ENCODE results near the gene TCERG1L.
"Not testable (repeated sequence)": the region's sequence is repeated elsewhere in the genome, so short reads cannot be mapped to it uniquely, and the experiment has no call there.

The TCERG1L gene

DNA sequence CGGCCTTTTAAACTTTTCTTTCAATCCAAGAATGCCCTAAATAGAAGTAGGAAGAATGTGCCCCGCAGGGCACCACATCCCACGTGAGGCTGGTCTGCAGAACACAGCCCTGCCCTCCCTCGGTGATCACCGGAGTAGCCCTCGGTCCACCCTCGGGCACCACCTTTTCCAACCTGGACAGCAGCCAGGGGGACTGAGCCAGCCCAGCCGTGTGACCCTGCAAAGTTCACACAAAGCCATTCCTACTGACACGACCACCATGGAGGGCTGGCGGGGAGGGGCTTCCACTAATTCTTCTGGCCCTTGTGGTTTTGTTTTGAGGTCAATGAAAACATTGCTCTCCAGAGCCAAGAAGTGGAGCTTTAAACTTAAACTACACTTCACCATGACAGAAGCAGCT is 132.2 kb downstream of the TCERG1L start:
- no peak for DNase-seq

DNA sequence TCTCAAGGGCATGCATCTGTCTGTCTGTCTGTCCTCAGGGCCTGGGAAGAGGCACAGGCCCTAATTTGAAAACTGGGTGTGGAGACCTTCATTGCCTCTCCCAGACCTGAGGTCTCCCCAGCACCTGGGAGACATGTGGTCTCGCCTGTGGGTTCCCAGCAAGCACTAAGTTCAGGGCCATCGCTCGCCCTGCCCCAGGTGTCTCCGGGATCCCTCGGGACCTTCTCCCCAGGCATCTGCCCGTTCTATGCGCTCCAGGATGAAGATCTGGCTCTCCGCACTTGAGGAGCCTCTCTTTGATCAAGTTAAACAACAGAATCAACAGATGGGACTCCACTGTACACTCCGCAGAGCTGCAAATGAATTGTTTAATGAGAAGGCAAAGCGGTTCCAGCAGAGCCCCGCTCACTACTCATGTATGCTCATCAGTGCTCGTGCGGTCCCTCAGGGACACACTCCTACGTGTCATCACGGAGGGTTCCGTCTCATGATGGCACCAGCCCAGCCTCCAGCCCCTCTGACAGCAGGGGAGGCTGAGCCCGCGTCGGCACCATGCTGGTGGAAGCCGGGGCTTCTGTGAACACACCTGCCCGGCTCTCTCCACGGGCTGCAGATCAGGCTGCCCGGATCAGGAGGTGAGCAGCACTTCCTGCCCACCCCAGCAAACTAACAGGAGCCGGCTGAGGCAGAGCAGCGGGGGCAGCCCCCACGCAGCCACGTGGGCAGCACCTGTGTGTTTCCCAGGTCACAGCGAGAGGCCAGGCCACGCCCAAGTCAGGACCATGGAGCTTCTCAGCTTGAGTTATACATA is 132.8 kb downstream of the TCERG1L start:
- DNase-seq: no peak

DNA sequence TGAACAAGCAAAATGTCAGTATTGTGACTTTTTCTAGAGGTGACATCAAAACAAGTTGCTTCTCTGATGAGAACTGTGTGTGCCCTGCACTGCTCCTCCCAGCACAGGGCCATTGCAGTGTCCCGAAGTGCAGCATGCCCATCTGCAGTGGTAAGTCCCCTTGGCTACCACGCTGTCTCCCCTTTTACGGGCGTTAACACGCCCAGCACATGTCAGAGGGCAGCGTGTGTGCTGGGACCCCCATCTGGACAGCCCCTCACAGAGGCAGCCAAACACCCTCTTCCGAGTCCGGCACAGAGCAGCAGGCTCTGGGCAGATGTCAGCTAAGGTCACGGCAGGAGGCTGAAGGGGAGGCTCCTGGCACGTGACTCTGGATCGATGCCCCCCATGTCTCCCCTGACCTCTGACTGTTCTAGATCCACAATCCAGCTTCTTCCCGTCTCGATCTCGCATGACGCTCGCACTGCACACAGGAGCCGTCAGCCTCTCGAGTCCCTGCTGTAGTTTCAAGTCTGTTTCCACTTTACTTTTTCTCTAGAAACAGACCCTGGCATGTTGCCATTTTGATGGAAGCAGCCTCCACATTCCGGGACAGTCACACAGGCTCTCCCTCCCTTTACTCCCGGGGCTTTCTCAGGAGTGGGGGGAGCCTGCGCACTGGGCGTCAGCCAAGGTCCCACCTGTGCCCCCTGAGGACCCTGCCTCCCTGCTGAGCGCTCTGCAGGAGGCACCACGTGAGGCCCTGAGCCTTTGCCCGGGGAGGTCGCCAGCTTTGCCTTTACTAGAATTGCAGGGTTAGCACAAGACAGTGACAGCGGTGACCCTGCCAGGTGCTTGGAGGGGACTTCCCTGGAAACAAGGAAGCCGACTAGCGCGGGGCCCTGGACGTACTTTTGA is 133.8 kb downstream of the TCERG1L start:
- DNase-seq: no peak

DNA sequence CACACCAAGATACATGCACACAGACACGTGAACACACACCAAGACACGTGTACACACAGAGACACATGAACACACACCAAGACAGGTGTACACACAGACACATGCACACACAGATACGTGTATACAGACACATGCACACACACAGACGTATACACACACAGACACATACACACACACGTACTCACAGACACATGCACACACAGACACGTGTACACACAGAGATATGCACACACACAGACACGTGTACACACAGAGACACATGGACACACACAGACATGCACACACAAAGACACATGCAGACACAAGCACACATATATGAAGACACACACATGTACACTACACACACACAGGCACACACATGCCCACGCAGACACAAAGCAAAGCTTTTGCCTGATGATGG is 134.6 kb downstream of the TCERG1L start:
- no peak for DNase-seq

DNA sequence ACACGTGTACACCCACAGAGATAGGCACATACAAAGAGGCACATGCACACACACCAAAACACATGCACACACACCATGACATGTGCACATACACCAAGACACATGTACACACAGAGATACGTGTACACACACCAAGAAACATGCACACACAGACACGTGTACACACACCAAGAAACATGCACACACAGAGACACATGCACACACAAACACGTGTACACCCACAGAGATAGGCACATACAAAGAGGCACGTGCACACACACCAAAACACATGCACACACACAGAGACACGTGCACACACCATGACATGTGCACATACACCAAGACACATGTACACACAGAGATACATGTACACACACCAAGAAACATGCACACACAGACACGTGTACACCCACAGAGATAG is 135.2 kb downstream of the TCERG1L start:
- DNase-seq: not testable (repeated sequence)

DNA sequence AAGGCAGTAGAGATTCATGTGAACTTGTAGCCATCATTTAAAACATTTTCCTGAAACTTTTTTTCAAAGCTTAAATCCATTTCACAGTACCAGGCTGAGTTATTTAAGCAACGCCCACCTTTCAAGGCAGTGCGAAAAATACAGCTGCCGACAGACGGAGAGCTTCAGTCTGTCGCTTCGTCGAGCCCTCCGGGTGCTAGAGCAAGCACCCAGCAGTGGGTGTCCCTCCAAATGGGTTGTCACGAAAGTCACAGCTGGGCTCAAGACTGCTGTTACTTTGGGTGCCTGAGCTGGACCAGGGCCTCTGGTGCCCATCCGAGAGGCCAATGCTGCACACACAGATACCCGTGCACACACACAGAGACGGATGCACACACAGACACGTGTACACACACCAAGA is 135.6 kb downstream of the TCERG1L start:
- no peak for DNase-seq

DNA sequence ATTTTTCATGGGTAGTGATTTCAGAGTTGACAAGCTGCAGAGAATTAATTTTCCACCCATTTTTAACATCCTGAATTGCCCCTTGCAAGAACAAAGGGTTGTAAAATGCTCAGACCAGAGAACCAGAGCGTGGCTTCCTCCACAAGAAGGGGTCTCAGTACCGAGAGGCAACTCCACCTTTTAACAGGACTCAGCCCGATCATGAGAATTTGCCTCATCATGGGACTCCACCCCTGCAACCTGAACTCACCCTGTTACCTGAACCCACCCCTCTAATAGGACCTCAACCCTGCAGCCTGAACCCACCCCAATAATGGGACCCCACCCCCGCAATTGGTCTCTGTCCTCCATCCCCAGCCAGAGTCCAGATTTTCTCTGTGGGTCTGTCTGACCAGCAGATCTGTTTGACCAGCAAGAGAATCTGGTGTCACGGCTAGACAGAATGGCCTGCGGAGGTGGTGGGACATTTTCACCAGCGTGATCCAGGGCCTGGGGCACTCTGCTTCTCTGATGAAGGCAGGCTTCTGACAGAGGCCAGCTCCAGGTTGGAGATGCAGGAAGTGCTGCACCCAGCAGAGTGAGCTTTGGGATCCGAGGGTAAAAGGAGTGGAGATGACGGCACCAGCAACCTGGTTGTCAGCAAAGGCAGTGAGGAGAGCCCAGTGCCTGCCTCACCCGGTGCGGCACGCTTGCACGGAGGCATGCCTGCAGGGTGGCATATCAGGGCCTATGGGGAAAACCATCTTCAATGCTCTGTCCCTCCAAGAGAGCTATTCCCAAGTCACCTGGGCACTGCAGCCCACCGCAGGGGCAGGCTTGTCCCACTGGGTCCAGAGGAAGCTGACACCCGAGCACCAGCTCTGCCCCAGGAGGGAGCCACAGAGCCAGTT is 136.6 kb downstream of the TCERG1L start:
- DNase-seq: no peak

DNA sequence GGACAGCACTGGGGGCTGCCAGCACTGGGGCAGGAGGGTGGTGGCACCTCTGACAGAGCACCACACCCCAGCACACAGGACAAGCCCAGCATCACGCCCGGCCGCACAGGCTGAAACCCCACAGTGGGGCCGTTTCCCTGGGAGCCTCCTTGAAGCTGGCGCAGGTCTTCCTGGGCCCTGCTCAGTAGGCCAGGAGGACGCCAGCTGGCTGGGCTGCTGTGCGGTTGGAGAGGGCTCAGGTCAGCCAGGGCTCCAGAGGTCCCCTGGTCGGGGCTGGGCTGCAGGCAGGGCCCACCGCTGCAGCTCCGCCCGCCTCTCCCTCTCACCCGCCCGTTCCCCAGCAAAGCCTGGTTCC is 137.3 kb downstream of the TCERG1L start:
- no peak for DNase-seq

DNA sequence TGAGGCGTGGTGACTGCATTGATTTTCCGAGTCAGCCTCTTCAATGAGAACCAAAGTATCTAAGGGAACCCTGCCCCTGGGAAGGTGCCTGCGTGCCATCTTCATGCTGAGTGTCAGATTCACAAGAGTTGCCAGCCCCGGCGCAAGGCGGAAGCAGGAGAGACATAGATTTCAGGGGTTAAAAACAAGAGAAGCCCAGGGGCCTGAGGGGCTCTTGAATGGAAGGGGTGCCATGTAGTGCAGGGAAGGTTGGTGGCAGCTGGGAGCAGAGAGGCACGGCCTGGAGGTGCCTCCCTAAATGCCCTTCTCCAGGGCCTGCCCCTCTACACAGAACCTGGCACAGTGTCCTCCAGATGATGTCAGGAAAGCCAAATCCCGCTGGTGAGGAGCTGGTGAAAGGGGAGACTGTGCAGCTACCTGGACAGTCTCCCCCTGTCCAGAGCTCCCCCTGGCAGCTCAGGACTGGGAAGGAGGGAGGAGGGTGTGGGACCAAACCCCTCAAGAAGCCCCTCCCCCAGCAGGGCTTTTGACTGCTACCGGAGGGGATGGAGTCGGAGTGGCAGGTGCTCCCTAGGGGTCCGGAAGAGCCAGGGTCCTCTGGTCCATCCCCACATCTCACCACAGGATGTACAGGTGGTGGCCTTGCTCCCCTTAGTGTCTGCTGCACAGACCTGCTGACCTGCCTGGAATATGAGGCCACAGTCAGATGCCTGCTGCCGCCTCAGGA is 137.9 kb downstream of the TCERG1L start:
- no peak for DNase-seq

DNA sequence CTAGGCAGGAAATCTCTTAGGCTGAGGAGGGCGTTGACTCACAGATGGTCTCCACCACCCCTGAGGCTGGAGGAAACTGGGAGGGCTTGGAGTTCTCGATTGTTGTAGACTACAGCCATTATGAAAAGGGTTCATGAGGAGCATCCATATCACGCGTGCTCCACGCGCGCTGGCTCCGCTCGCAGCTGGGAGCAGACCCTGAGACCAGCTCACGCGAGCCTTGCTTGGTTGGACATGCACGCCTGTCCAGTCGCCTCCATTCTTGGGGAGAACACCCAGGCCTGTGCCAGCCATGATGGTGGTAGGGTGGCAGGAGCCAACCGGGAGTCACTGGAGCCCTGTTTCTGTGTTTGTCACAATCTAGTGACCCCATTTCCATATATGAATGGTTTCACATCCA is 139.1 kb downstream of the TCERG1L start:
- DNase-seq: no peak

DNA sequence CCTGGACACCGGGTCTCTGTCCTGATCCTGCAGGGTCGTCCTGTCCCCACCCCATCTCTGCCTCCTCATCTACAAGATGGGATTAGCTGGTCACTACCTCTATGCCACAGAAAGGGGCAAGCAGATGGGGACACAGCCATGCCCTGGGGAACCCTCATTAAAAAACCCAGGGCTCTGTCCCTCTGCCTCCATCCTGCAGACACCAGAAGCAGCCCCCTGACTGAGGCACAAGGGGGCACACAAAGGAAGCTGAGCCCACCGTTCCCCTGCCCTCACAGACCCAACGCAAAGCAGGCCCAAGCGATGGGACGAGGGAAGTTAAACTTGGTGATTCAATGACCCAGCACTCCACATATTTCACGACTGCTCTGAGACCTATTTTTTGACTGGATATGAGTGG is 142.4 kb downstream of the TCERG1L start:
- DNase-seq: no peak

DNA sequence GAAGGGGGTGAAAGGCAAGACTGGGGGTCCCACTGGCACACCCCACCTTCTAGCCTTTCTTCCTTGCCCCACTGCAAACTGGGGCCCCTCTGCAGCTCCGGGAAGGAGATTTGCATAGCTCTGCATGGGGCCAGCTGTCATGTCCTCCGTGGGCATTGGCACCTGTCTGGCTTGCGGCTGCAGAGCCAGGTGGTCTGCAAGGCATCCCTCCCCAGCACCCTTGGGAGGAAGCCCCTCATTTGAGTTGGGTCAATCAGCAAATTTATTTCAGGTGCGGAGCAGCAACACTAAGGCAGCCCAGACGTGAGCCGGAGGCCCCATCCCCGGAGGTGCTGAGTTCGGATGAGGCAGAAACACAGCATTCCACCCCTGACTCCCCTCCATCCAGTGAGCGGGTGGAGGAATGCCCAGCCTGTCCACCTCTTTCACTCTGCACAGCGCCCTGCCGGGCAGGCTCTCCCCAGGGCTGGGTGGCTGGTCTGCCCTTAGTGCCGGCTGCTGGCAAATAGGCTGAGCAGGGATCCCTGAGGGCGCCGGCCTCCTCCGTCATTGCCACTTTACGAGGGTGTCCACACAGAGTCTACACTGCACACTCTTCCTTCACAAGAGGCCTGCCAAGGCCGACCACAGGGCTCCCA is 143.2 kb downstream of the TCERG1L start:
- DNase-seq: no peak

DNA sequence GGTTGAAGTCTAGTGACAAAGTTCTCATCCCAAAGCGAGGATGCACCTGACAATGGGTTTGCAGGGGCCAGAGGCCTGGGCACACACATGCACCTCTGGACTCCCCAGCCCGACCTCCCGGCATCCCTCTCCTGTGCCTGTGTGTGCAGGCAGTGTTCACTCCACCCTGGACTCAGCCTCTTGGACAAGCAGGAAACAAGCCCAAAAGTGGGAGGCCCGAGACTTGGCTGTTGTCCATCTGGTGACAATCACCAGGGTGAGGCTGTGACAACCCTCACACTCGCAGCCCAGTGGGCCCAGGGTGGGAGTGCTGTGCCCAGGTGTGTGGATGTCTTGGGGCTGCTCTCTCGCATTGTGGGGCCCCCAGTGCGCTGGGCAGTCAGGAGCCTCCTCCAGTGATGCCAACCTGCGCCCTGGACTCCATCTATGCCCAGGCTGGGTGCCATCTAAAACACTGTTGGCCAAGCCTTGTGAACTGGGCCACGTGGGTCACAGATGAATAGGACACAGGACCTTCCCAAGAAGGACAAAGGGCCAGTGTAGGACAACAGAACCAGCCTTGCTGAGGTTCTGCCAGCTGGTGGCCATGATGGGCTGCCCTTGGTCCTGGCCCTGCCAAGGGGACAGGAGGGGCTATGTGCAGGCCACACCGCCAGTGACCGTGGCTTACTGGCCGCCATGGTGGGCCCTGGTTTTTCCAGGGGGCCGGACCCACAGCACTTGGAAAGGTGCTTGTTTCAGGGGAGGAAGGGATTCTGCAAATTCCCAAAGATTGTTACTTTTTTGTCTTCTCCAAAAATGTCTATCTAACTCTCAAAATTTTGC is 144.3 kb downstream of the TCERG1L start:
- DNase-seq: no peak

DNA sequence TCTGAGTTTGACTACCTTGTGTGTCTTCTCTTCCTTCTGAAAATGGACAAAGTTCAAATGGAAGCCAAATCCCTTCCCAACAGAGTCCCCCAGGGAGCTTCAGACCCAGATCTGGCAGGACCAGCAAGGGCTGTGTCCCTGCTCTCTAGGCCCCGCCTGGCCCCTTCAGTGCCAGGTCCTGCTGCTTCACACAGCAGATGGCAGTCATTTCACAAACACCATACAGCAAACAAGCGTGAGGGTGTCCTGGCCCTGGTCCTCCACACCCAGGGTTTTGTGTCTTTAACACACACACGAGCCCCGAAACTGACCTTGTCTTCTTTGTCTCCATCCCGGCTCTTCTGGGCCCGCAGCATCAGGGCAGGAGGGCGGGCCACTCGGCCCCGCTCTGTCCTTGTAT is 145.0 kb downstream of the TCERG1L start:
- no peak for DNase-seq

DNA sequence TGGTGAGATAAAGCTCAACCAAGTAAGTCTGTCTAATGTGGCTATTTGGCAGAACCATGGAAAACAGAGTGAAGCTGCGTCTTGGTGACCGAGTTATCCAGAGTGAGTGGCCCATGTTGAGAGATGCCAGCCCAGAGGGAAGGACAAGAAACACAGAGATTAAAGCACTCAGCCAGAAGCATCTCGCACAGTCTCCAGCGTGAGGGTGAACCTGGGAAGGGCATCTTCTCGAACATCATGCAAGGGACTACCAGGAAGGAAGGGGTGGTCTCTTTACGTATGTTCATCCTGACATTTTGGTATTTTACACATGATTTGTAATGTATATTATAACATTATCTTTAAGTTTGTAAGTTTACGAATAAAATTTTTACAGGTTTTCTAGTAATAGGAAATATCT is 146.4 kb downstream of the TCERG1L start:
- DNase-seq: no peak

DNA sequence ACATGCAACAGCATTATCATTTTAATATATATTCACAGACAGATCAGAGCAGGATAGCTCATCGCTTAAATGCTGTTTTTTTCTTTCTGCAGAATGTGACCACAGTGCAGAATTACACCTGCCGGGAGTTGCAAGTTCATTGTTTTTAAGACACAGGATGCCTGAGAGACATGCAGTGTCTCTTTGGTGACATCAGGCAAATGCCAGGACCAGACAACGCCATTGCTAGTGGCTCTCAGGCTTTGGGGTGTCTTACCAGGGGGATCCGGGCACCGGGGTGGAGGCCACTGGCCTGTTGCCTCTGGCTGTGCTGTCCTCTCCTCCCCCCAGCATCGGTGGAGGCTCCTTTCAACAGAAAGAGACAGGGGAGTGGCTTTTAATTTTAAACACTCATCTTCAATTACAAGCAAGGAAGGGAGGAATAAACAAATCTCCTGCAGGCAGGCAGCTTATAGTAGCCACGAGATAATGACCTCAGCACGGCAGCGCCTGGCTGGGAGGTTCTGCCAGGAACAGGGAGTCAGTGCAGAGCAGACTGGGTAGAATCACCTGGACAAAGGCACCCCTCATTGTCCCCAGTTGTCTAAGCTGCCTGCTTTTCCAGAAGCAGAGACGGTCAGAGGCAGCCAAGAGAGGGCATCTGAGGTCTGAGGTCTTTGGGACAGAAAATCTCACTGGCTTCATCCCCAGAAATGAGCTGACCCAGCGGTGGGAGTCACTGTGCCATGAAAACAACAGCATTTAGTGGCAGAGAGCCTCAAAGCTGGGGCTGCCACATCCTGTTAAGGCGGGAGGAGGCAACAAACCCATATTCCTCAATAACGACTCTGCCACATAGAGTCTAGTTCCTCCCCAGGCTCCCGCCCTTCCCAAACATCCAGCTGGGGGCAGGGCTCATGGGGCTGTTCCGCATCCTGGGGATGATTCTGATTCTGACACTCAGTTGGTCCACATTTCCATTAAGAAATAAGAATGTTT is 148.4 kb downstream of the TCERG1L start:
- DNase-seq: no peak

DNA sequence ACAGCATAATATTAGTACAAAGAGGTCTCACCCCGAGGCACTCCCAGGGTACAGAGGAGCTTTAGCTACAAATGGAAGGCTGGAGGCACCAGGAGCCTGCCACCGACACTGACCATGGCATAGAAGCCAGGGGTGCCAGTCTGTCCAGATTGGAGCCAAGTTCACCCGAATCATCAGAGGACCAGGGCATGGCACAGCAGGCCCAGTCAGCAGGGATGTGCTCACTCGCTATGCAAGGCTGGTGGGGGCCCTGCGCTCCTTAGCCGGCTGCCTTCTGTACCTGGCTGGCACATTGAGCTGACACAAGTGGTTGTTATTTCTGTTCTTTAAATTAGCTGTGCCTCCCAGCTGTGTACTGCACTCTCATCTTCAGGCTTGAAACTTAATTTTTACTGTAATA is 149.3 kb downstream of the TCERG1L start:
- no peak for DNase-seq

DNA sequence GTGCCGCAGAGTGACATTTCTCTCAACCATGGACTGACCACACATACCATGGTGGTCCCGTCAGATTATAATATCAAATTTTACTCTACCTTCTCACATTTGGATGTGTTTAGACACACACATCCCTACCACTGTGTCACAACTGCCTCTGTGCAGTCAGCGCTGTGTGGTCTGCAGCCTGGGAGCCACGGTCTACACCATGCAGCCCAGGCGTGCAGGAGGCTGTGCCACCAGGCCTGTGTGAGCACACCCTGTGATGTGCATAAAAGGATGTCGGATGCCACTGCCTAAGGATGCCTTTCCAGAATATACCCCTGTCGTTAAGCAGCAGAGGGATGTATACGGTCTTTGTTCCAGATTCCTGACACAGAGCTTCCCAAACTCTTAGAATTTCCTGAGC is 150.4 kb downstream of the TCERG1L start:
- no peak for DNase-seq

DNA sequence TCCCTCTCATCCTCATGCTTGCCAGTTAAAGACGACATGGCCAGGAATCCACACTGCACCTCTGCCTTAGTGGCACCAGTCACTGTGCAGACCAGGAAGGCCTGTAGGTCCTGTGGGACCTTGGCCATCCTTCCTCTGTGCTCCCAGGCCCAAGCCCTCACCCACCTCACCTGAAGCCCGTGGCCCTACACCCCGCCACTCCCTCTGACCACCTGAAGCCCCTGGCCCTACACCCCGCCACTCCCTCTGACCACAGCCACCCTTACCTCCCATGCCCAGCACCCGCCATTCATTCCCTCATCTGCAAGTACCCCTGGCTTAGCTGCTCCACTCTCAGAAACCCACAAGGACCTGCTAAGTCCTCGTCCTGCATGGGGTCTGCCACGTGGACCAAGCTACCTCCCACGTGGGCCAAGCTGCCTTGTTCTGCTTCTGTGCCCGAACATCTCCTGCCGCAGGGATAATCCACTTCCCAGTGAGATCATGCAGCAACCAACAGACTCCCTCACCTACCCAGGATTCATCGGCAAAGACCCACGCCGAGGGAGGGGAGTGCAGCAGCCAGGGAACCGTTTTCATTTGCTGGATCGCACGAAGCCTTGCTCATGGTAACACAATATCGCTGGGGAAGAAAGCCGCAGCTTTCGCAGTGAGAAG is 151.2 kb downstream of the TCERG1L start:
- DNase-seq: no peak
